ENCODE results near the gene ACO2. TPM values are rescaled to one million over a fixed set of nuclear protein-coding genes. Genes with fewer than 3 reads are reported as not detected.
"Not testable (repeated sequence)": the region's sequence is repeated elsewhere in the genome, so short reads cannot be mapped to it uniquely, and the experiment has no call there.

Gene ACO2
- total RNA-seq (2014; rRNA removed; shearing (Covaris generic)) = 66.1 and 72.0 TPM in 2 replicates
- polyA plus RNA-seq (2014; cell fraction: nucleus; rRNA removed) = 73.6 and 93.2 TPM in 2 replicates

- DNase-seq (ENCODE audit: extremely low read depth, low read depth) = peak; percentile 93
Observed at GRCh38 chr22:41468381-41469217, at the start of gene ACO2, which contains the start of gene PHF5A. Gene ACO2 (plus strand): TSS chr22:41469117. CDS start chr22:41469147, 30 bp downstream. Gene PHF5A (minus strand): TSS chr22:41468692. CDS start chr22:41468653, 39 bp downstream.

- DNase-seq (ENCODE audit: extremely low read depth, low read depth) = no peak
Observed at GRCh38 chr22:41425660-41426365, 43.1 kb upstream of the ACO2 start.

- no peak for DNase-seq (ENCODE audit: extremely low read depth, low read depth)
Observed at GRCh38 chr22:41429232-41429950, 39.5 kb upstream of the ACO2 start.

GRCh38 chr22:41429951-41430332, 39.0 kb upstream of the ACO2 start:
- DNase-seq (ENCODE audit: extremely low read depth, low read depth) = no peak

- DNase-seq (ENCODE audit: extremely low read depth, low read depth) = no peak
Observed at GRCh38 chr22:41431656-41432055, 37.3 kb upstream of the ACO2 start.

GRCh38 chr22:41433480-41433879, 35.4 kb upstream of the ACO2 start:
- not testable (repeated sequence) for DNase-seq (ENCODE audit: extremely low read depth, low read depth)

- not testable (repeated sequence) for DNase-seq (ENCODE audit: extremely low read depth, low read depth)
Observed at GRCh38 chr22:41434361-41435003, 34.4 kb upstream of the ACO2 start.

- no peak for DNase-seq (ENCODE audit: extremely low read depth, low read depth)
Observed at GRCh38 chr22:41435560-41435959, 33.4 kb upstream of the ACO2 start.

GRCh38 chr22:41436322-41437113, 32.4 kb upstream of the ACO2 start:
- DNase-seq (ENCODE audit: extremely low read depth, low read depth) = no peak

GRCh38 chr22:41437198-41437597, 31.7 kb upstream of the ACO2 start:
- no peak for DNase-seq (ENCODE audit: extremely low read depth, low read depth)

- not testable (repeated sequence) for DNase-seq (ENCODE audit: extremely low read depth, low read depth)
Observed at GRCh38 chr22:41440511-41440910, 28.4 kb upstream of the ACO2 start.

- no peak for DNase-seq (ENCODE audit: extremely low read depth, low read depth)
Observed at GRCh38 chr22:41442240-41442792, 26.6 kb upstream of the ACO2 start.

- peak; percentile 93 for DNase-seq (ENCODE audit: extremely low read depth, low read depth)
Observed at GRCh38 chr22:41444360-41445128, 24.4 kb upstream of the ACO2 start.

- DNase-seq (ENCODE audit: extremely low read depth, low read depth) = no peak
Observed at GRCh38 chr22:41445129-41446056, 23.5 kb upstream of the ACO2 start.

GRCh38 chr22:41446057-41446501, 22.8 kb upstream of the ACO2 start:
- no peak for DNase-seq (ENCODE audit: extremely low read depth, low read depth)

GRCh38 chr22:41446639-41447434, 22.1 kb upstream of the ACO2 start, which contains the start of gene TOB2:
Gene TOB2 (minus strand): TSS chr22:41446801. CDS start chr22:41437345, 9,456 bp downstream.
- DNase-seq (ENCODE audit: extremely low read depth, low read depth) = peak; percentile 87
